Vagina (tissue), 2 donors: Measurements from ENCODE around the gene MPP1.

Source experiments
- POLR2A ChIP-seq, 2 donors: fragments of 450-650 bp; IDR thresholded peaks; one replicate each; pipeline ENCODE4 v1.6.1; 2017; ENCODE audit warnings: antibody characterized with exemption in 2 of 2, mild to moderate bottlenecking in 2 of 2, moderate library complexity in 2 of 2
- POLR2AphosphoS5 ChIP-seq, 2 donors: sonication (generic); formaldehyde crosslinking; IDR thresholded peaks; one replicate each; pipeline ENCODE4 v1.9.0; 2017; ENCODE audit warnings: antibody characterized with exemption in 2 of 2, mild to moderate bottlenecking in 2 of 2, low read depth in 1 of 2; ENCODE audit not compliant: insufficient read depth in 1 of 2
- TF ChIP-seq, protein P1 (sequence below), 3 experiments: fragments of 450-650 bp in 2 of 3; fragments of 200-600 bp in 1 of 3; sonication (generic) in 1 of 3; IDR thresholded peaks; one replicate each; pipeline ENCODE4 v1.5.1; 2017 to 2019; ENCODE audit warnings: antibody characterized with exemption in 3 of 3, mild to moderate bottlenecking in 2 of 3, moderate library complexity in 2 of 3

GRCh38 chrX:154840856-154841255, 35.6 kb upstream of the MPP1 start:
- TF ChIP-seq, protein P1, sequence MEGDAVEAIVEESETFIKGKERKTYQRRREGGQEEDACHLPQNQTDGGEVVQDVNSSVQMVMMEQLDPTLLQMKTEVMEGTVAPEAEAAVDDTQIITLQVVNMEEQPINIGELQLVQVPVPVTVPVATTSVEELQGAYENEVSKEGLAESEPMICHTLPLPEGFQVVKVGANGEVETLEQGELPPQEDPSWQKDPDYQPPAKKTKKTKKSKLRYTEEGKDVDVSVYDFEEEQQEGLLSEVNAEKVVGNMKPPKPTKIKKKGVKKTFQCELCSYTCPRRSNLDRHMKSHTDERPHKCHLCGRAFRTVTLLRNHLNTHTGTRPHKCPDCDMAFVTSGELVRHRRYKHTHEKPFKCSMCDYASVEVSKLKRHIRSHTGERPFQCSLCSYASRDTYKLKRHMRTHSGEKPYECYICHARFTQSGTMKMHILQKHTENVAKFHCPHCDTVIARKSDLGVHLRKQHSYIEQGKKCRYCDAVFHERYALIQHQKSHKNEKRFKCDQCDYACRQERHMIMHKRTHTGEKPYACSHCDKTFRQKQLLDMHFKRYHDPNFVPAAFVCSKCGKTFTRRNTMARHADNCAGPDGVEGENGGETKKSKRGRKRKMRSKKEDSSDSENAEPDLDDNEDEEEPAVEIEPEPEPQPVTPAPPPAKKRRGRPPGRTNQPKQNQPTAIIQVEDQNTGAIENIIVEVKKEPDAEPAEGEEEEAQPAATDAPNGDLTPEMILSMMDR (IDR thresholded peaks at IDR 0.05): peak in 1 of 3 experiments; percentile 32
- TF ChIP-seq POLR2AphosphoS5 (IDR thresholded peaks at IDR 0.05; ENCODE audit: insufficient read depth in 1 of 2, low read depth in 1 of 2): no peak
- no peak for TF ChIP-seq POLR2A (IDR thresholded peaks at IDR 0.05)
